HuH-7 (cell line): ENCODE measurements around the gene FHIT.

Experiments
- DNase-seq: peaks from one replicate; pipeline ENCODE4 v3.0.0; 2011; ENCODE audit warnings: low spot score

The FHIT gene

DNA sequence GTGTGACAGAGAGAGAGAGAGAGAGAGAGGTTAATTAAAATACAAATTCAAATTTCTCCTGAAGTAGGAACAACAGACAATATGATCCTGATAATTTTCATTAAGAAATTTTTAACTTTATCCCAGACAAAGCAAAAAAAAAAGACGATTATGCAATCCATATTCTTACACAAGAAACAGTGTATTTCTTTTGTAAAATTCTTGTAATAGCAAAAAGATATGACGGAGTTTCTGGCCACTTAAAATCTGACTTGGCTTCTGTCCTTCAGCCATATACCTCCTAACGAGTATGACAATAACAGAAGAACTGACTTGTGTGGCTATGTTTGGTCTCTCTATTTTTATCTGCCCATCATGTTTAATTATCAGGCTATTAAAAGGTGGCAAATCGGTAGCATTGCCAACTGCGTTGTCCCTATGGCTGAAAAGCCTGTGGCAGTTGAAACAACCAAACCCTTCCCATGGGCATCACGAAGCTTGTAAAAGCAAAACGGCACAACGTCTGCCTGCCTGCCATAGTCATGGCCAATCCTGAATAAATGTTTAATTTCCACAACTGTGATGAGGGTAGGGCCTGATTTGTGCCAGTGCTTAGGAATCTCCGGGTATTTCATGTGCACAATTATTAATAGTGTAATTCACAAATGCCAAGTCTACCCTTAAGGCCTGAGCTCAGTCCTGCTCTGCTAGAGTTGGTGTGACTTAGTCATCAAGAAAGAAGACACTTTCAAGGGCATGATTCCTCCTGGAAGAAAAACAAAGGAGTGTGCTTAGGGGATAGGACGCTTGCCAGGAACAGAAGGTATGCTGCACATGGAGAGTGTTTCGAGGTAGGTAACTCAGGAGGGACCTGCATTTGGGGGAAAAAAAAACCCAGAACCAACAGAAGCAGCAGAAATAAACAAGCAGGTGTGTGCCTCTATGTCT lies 1090.2 kb downstream of the FHIT start:
- DNase-seq, result no peak

GRCh38 chr3:60160111-60160821 lies 1091.0 kb downstream of the FHIT start:
- DNase-seq, result no peak

DNA sequence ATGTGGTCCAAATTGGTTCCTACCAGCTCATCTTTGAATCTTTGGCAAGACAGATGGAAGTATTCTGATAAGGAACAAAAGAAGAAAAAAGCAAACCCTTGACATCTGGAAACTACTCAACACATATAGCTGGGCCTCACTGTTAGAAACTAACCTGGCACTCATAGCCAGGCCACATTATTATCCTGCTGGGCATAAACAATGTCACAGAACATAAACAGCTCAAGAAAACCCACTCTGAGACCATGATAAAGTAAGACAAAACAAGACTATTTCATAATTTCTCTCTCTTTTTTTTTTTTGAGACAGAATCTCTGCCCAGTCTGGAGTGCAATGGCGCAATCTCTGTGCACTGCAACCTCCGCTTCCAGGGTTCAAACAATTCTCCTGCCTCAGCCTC lies 1093.2 kb downstream of the FHIT start:
- DNase-seq, result no peak

- no peak for DNase-seq
These were observed 1097.2 kb downstream of the FHIT start for GRCh38 chr3:60154011-60154410.

GRCh38 chr3:60153221-60153999 lies 1097.8 kb downstream of the FHIT start:
- DNase-seq, result no peak

GRCh38 chr3:60149501-60149900 lies 1101.8 kb downstream of the FHIT start:
- DNase-seq, result no peak

DNA sequence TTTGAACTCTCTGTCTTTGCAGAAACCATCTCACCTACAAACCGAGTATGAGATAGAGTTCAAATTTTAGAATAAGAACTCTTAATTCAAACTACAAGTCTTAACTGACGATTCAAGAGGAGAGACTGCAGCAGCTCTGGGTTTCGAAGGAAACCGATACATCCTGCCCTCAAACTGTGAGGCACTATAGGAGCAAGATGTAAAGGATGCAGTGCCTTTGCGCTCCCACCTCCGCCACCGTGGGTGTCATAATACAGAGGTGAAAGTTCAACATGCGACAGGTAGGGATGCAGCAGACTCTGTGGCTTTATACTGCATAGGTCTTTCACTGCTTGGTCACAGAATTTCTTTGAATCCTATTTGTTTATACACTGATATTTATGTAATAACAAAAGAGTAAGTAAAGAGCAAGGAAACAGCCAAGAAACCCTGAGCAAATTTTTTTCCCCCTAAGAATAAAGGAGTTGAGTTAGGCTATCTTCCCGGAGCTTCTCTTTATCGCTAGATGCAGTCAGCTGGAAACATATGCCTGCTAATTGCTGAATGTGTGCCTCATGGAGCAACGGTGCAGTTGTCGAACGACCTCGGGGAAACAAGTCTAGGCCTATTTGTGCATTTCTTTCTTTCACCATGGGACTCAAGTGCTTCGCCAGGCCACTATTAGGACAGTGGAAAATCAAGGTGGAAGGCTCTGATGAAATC lies 1103.9 kb downstream of the FHIT start:
- DNase-seq, result no peak

DNA sequence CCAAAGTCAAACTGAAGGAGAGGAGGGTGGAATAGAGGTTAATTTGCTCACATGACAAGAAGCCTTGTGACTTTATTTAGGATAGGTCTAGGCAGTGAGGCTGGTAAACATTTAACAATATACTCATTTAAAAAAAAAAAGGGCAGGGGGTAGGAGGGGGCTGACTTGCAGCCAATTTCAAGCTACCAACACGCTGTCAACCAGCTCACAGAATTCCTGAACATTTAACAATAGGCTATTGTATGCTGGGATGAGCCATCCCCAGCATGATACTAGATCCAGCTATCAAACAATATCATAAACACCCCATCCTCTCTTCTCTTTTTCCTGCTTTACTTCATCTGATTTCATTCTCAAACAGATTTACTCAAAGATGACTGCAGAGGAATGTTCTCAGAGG lies 1105.1 kb downstream of the FHIT start:
- DNase-seq, result no peak

DNA sequence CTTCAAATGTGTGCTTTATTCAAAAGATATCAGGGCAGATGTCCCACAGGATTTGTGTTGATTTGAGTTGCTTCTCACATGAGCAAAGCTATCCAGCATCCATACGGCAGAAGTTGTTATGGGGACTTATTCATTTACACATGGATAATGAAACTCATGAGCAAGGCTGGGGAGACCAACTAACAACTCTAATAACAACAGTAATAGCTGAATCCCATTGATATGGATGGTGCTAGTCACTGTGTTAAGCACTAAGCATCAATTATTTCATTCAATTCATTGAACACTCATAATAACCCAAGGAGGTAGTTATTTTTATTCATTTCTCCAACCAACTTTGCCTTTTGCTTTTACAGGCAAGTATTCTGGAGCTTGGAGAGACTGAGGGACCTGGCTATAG lies 1107.2 kb downstream of the FHIT start:
- no peak for DNase-seq

DNA sequence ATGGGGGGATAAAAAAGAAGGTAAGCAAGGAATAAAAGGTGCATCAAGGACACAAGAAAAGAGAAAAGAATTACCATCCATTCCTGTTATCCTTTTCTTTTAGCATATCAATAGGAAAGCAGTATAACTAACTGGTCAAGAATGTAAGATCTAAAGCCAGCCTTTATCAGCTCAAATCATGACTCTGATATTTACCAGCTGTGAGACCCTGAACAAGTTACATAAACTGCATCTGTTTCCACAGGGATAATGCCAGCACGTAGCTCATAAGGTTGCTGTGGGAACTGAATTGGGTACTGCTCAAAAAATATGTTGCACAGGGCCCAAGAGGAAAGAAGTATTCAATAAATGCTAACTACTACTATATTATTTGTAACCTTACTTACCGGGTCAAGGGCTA lies 1109.2 kb downstream of the FHIT start:
- DNase-seq, result no peak

- no peak for DNase-seq
These were observed 1111.1 kb downstream of the FHIT start for GRCh38 chr3:60140160-60140559.

DNA sequence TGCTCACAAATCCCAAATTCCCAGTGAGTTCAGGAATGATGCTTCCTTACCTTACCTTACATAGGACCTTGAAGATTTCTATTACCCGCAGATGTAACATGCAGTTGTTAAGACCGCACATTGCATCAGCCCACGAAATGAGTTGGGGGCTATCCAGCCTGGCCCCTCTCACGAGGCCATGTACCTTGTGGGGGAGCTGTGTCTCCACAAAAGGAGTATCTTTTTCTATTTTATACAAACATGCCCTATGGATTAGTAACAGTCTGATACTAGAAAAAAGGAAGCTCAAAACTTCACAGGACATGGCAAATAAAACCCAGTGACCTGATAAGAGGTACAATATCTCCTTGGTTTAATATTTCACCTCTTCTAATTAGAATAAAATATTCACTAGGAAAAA lies 1114.7 kb downstream of the FHIT start:
- no peak for DNase-seq

- no peak for DNase-seq
These were observed 1115.8 kb downstream of the FHIT start for GRCh38 chr3:60135474-60135873.

DNA sequence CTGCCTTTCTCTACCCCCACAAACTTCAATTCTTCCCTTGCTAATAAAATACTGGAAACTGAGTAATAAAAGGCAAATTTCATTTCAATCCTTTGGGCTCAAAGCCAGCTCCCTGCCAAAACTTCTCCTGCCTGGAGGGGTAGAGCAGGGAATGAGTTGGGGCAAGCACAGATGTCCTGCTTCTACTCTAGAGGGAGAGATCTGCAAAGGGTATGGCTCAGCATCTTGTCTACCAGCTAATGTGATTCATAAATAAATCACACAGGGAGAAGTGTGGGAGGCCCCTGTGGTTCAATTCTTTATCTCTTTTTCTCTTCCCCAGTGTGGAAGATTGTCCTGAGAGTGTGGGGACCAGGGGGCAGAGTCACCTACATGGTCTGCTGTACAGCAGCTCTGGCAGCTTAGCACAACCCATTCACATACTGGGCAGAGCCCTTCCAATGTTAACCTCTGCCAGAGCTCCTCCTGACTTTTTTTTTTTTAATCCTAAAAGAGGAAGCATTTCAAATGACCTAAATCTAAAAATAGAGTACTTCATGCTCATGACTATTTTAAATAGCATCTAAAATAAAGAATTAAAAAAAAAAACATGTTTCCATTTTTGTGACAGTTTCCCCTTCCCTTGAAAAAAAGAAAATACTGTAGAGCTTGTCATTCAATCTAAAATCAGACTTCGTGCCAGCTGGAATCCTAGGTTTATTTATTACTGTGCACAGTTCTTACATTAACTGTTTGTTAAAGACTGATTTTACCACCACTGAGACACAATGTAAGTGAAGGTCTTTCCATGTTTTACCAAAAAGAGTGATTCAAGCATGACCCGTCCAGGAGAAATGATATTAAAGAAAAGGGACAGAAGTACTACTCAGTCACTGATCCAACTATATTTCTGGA lies 1117.7 kb downstream of the FHIT start:
- no peak for DNase-seq

DNA sequence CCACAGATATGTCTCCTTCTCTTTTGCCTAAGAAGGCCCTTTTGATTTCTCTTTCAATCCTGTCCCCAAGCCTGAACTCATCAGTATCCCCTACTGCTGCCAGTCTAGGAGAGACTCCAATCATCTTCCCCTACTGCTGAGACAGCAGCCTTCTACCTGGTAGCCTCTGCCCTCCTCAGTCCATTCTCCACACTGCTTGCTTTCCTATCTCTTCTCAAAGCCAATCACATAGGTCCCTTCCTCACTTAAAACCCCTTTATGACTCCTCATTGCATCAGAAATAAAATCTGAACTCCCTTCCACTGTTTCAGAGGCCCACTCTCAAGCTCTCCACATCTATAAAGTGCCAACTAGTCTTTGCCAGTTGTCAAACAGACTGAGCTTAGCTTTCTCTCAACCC lies 1119.6 kb downstream of the FHIT start:
- no peak for DNase-seq

- DNase-seq, result no peak
These were observed 1124.5 kb downstream of the FHIT start for GRCh38 chr3:60126511-60127304.

GRCh38 chr3:60125686-60126085 lies 1125.6 kb downstream of the FHIT start:
- no peak for DNase-seq

DNA sequence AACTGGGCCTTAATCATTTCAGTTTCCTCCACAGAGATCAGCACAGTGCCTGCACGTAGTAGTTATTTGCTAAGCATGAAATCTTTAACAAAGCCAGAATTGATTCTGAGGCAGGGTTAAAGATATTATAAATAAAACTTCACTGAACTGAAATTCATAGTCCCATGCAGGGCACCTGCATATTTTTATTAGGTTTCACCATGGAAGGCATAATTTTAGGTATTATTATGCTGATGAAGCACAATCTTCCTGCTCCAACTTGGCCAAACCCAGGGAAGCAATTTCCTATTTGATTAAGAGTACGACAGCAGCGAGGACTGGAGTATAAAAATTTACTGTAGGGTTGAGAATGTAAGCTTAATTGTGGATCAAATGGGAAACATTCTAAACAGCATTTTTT lies 1131.0 kb downstream of the FHIT start:
- DNase-seq, result no peak

- DNase-seq, result no peak
These were observed 1137.1 kb downstream of the FHIT start for GRCh38 chr3:60114191-60114590.

DNA sequence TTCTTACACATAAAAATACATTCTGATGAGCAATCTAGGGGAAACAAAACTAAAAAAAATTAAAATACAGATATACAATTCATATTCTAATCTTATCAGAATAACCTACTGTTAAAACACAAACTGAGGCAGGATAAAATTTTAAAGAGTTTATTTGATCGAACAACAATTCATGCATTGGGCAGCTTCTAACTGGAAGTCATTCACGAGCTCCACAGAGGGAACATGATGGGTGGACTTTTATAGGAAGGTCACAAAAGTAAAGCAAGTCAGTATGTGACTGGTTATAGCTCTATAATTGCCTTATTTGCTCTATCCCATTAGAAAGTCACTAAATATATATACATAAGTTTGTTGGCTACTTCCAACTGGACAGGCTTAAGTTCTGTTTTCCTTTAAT lies 1144.0 kb downstream of the FHIT start:
- DNase-seq, result no peak
